ENCODE data around the gene GPR156.
"Not testable (repeated sequence)": the region's sequence is repeated elsewhere in the genome, so short reads cannot be mapped to it uniquely, and the experiment has no call there.

The GPR156 gene

GRCh38 chr3:120274739-120275167, 10.3 kb downstream of the GPR156 start:
- DNase-seq (ENCODE audit: low spot score), result no peak

GRCh38 chr3:120272286-120272685, 12.7 kb downstream of the GPR156 start:
- no peak for DNase-seq (ENCODE audit: low spot score)

- no peak for DNase-seq (ENCODE audit: low spot score)
These were observed 19.0 kb downstream of the GPR156 start for GRCh38 chr3:120265989-120266388.

GRCh38 chr3:120264963-120265362, 20.1 kb downstream of the GPR156 start:
- DNase-seq (ENCODE audit: low spot score), result no peak

- no peak for DNase-seq (ENCODE audit: low spot score)
These were observed 21.2 kb downstream of the GPR156 start for GRCh38 chr3:120263792-120264191.

GRCh38 chr3:120258009-120258408, 27.0 kb downstream of the GPR156 start:
- DNase-seq (ENCODE audit: low spot score), result no peak

GRCh38 chr3:120245386-120245785, 39.6 kb downstream of the GPR156 start:
- DNase-seq (ENCODE audit: low spot score), result no peak

GRCh38 chr3:120244834-120245225, 40.2 kb downstream of the GPR156 start:
- no peak for DNase-seq (ENCODE audit: low spot score)

- DNase-seq (ENCODE audit: low spot score), result no peak
These were observed 45.4 kb downstream of the GPR156 start for GRCh38 chr3:120239644-120240043.

- DNase-seq (ENCODE audit: low spot score), result no peak
These were observed 57.2 kb downstream of the GPR156 start for GRCh38 chr3:120227710-120228347.

- DNase-seq (ENCODE audit: low spot score), result no peak
These were observed 60.8 kb downstream of the GPR156 start for GRCh38 chr3:120224237-120224636.

- DNase-seq (ENCODE audit: low spot score), result no peak
These were observed 66.0 kb downstream of the GPR156 start for GRCh38 chr3:120218981-120219380.

- not testable (repeated sequence) for DNase-seq (ENCODE audit: low spot score)
These were observed 68.4 kb downstream of the GPR156 start for GRCh38 chr3:120216633-120217032.

GRCh38 chr3:120214176-120214575, 70.8 kb downstream of the GPR156 start:
- no peak for DNase-seq (ENCODE audit: low spot score)

- no peak for DNase-seq (ENCODE audit: low spot score)
These were observed 72.5 kb downstream of the GPR156 start for GRCh38 chr3:120212505-120212904.

- DNase-seq (ENCODE audit: low spot score), result no peak
These were observed 75.6 kb downstream of the GPR156 start for GRCh38 chr3:120209425-120209824.

GRCh38 chr3:120204338-120204737, 80.7 kb downstream of the GPR156 start:
- no peak for DNase-seq (ENCODE audit: low spot score)

GRCh38 chr3:120203621-120204020, 81.4 kb downstream of the GPR156 start:
- no peak for DNase-seq (ENCODE audit: low spot score)

GRCh38 chr3:120203016-120203415, 82.0 kb downstream of the GPR156 start:
- peak; percentile 86 for DNase-seq (ENCODE audit: low spot score)

- no peak for DNase-seq (ENCODE audit: low spot score)
These were observed 82.7 kb downstream of the GPR156 start for GRCh38 chr3:120202363-120202762.

- no peak for DNase-seq (ENCODE audit: low spot score)
These were observed 84.4 kb downstream of the GPR156 start for GRCh38 chr3:120200493-120201235.

GRCh38 chr3:120198305-120198878, 86.6 kb downstream of the GPR156 start:
- DNase-seq (ENCODE audit: low spot score), result peak; percentile 27

- DNase-seq (ENCODE audit: low spot score), result no peak
These were observed 88.2 kb downstream of the GPR156 start for GRCh38 chr3:120196812-120197211.

Data from AG08395 (cell line).